Osteocyte (in vitro differentiated cells): Measurements from ENCODE around the gene ADAMTSL3. TPM values are rescaled to one million over a fixed set of nuclear protein-coding genes. Genes with fewer than 3 reads are reported as not detected.

Experiments used
- DNase-seq: peaks from one replicate; pipeline ENCODE4 v3.0.0; 2021; ENCODE audit warnings: mixed read lengths; ENCODE audit not compliant: unreplicated experiment; ENCODE audit errors: extremely low spot score
- H3K27ac Mint-ChIP-seq: one replicate; pipeline ENCODE4 v1.8.0; 2021; ENCODE audit warnings: mild to moderate bottlenecking, mixed read lengths; ENCODE audit not compliant: unreplicated experiment
- H3K27me3 Mint-ChIP-seq: one replicate; pipeline ENCODE4 v1.8.0; 2021; ENCODE audit warnings: mixed read lengths; ENCODE audit not compliant: unreplicated experiment
- H3K36me3 Mint-ChIP-seq: one replicate; pipeline ENCODE4 v1.8.0; 2021; ENCODE audit warnings: mixed read lengths; ENCODE audit not compliant: unreplicated experiment
- H3K4me1 Mint-ChIP-seq: one replicate; pipeline ENCODE4 v1.8.0; 2021; ENCODE audit warnings: mixed read lengths; ENCODE audit not compliant: unreplicated experiment
- H3K4me3 Mint-ChIP-seq: one replicate; pipeline ENCODE4 v1.8.0; 2021; ENCODE audit warnings: mild to moderate bottlenecking, moderate library complexity, mixed read lengths; ENCODE audit not compliant: unreplicated experiment
- H3K9me3 Mint-ChIP-seq: one replicate; pipeline ENCODE4 v1.8.0; 2021; ENCODE audit warnings: mixed read lengths; ENCODE audit not compliant: unreplicated experiment
- CTCF ChIP-seq: fragments of 200-600 bp; sonication (generic); IDR thresholded peaks from 2 replicates; pipeline ENCODE4 v1.5.0; 2021; ENCODE audit warnings: antibody characterized with exemption, mild to moderate bottlenecking, moderate library complexity
- total RNA-seq: library from RNA; stranded (reverse); gene quantifications from 2 replicates; pipeline ENCODE4 v1.2.1, GENCODE V29; 2021

Gene ADAMTSL3
- total RNA-seq, 1 donor from 2014 or later, result not detected

- no peaks in the 10 kb centered on the region for H3K36me3 Mint-ChIP-seq
- DNase-seq, result no peak
Observed at GRCh38 chr15:83739629-83740028, 85.7 kb downstream of the ADAMTSL3 start.

GRCh38 chr15:83745771-83746170 is 91.8 kb downstream of the ADAMTSL3 start:
- no peak for DNase-seq
- Mint-ChIP-seq H3K4me1 (no peaks in the 10 kb centered on the region), H3K36me3 (no peaks in the 10 kb centered on the region), H3K9me3 (no peaks in the 10 kb centered on the region), H3K4me3 (no peak overlapping the region), H3K27ac (no peak overlapping the region), H3K27me3 (no peaks in the 10 kb centered on the region)
- TF ChIP-seq CTCF, result no peak

More at GRCh38 chr15:83739629-83740028, 85.7 kb downstream of the ADAMTSL3 start:
- Mint-ChIP-seq H3K27me3 (no peaks in the 10 kb centered on the region), H3K4me1 (no peaks in the 10 kb centered on the region), H3K9me3 (no peaks in the 10 kb centered on the region), H3K4me3 (no peak overlapping the region), H3K27ac (no peak overlapping the region)
- TF ChIP-seq CTCF, result no peak

- TF ChIP-seq CTCF, result no peak
- no peaks in the 10 kb centered on the region for H3K9me3 Mint-ChIP-seq
- no peak overlapping the region for H3K27ac Mint-ChIP-seq
- no peaks in the 10 kb centered on the region for H3K4me1 Mint-ChIP-seq
- no peaks in the 10 kb centered on the region for H3K27me3 Mint-ChIP-seq
- no peaks in the 10 kb centered on the region for H3K36me3 Mint-ChIP-seq
- no peak overlapping the region for H3K4me3 Mint-ChIP-seq
- no peak for DNase-seq
Observed at GRCh38 chr15:83746231-83746630, 92.3 kb downstream of the ADAMTSL3 start.

GRCh38 chr15:83747050-83747717 is 93.3 kb downstream of the ADAMTSL3 start:
- TF ChIP-seq CTCF, result no peak
- no peak for DNase-seq
- Mint-ChIP-seq H3K27ac (no peak overlapping the region), H3K9me3 (no peaks in the 10 kb centered on the region), H3K27me3 (no peaks in the 10 kb centered on the region), H3K4me1 (no peaks in the 10 kb centered on the region), H3K36me3 (no peaks in the 10 kb centered on the region), H3K4me3 (no peak overlapping the region)

- no peaks in the 10 kb centered on the region for H3K27me3 Mint-ChIP-seq
- no peaks in the 10 kb centered on the region for H3K36me3 Mint-ChIP-seq
- H3K27ac Mint-ChIP-seq, result no peak overlapping the region
- no peak for DNase-seq
- no peak for TF ChIP-seq CTCF
- H3K4me3 Mint-ChIP-seq, result no peak overlapping the region
- no peaks in the 10 kb centered on the region for H3K4me1 Mint-ChIP-seq
- no peaks in the 10 kb centered on the region for H3K9me3 Mint-ChIP-seq
Observed at GRCh38 chr15:83747718-83748110, 93.8 kb downstream of the ADAMTSL3 start.
